Astrocyte of the hippocampus (primary cell): ENCODE results near the gene PPP2R2C.

Experiments
- DNase-seq: peaks from one replicate; pipeline ENCODE4 v3.0.0; 2011; ENCODE audit warnings: low read depth, low spot score

PPP2R2C gene

GRCh38 chr4:6291784-6292297, 180.6 kb downstream of the PPP2R2C start:
- DNase-seq, result no peak

GRCh38 chr4:6290769-6291547, 181.5 kb downstream of the PPP2R2C start:
- DNase-seq, result no peak

- DNase-seq, result no peak
Measured at GRCh38 chr4:6290256-6290655, 182.2 kb downstream of the PPP2R2C start.

GRCh38 chr4:6288871-6289270, 183.5 kb downstream of the PPP2R2C start:
- DNase-seq, result no peak

- no peak for DNase-seq
Measured at GRCh38 chr4:6288342-6288741, 184.1 kb downstream of the PPP2R2C start.

- DNase-seq, result no peak
Measured at GRCh38 chr4:6287017-6287788, 185.2 kb downstream of the PPP2R2C start.

- no peak for DNase-seq
Measured at GRCh38 chr4:6283282-6283681, 189.1 kb downstream of the PPP2R2C start.

GRCh38 chr4:6282314-6282771, 190.1 kb downstream of the PPP2R2C start:
- DNase-seq, result no peak

GRCh38 chr4:6281436-6282313, 190.7 kb downstream of the PPP2R2C start:
- DNase-seq, result peak; percentile 21

GRCh38 chr4:6280365-6280996, 191.9 kb downstream of the PPP2R2C start:
- no peak for DNase-seq

- DNase-seq, result no peak
Measured at GRCh38 chr4:6279582-6280289, 192.7 kb downstream of the PPP2R2C start.

GRCh38 chr4:6278801-6279197, 193.6 kb downstream of the PPP2R2C start:
- DNase-seq, result peak; percentile 52

- no peak for DNase-seq
Measured at GRCh38 chr4:6277935-6278800, 194.2 kb downstream of the PPP2R2C start.

GRCh38 chr4:6277139-6277802, 195.1 kb downstream of the PPP2R2C start:
- no peak for DNase-seq

GRCh38 chr4:6275898-6276806, 196.3 kb downstream of the PPP2R2C start:
- DNase-seq, result peak; percentile 23

GRCh38 chr4:6275351-6275750, 197.1 kb downstream of the PPP2R2C start:
- DNase-seq, result no peak

GRCh38 chr4:6273661-6273990, 198.8 kb downstream of the PPP2R2C start:
- DNase-seq, result no peak
